GM12892 (cell line): ENCODE measurements around the gene SMARCE1.

Experiments used
- POLR2AphosphoS5 ChIP-seq: IDR thresholded peaks from 2 replicates; pipeline ENCODE4 v1.6.1; 2011; ENCODE audit warnings: low read depth, low read length, control low read depth
- TAF1 ChIP-seq: IDR thresholded peaks from 2 replicates; pipeline ENCODE4 v1.6.1; 2011; ENCODE audit warnings: low read depth, mild to moderate bottlenecking, control low read depth, low read length, borderline replicate concordance

DNA sequence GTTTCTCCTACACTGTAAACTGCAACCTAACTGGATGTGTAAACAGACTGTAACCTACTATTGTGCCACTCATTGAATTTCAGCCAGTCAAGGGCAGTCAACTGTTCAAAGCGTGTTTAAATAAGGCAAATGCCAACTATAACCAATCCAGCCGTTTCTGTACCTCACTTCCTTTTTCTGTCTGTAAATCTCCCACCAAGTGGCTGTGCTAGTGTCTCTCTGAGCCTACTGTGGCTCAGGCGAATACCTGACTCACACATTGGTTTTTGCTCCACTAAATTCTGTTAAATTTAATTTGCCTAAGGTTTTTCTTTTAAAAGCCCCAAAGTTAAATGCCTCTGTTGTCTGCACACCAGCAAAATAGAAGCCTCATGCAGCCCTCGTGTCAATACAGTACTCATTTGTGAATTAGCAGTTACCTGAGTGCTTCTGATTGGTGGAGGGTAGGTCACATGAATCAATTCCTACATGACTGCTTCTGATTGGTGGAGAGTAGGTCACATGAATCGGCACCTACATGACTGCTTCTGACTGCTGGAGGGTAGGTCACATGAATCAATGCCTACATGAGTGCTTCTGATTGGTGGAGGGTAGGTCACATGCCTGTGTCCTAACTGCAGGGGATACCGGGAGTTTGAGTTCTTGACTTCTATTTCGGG, 51.2 kb downstream of the SMARCE1 start:
- TF ChIP-seq POLR2AphosphoS5, result no peak
- TF ChIP-seq TAF1, result no peak
